A549 (cell line): ENCODE results near the gene CLIP2.
"Not testable (repeated sequence)": the region's sequence is repeated elsewhere in the genome, so short reads cannot be mapped to it uniquely, and the experiment has no call there.

Experiments
- CTCF ChIP-seq: fragments of >200 bp; sonication (Bioruptor Twin); formaldehyde crosslinking; IDR thresholded peaks from 3 replicates; pipeline ENCODE4 v1.5.1; 2016
- MYC ChIP-seq: IDR thresholded peaks from 2 replicates; pipeline ENCODE4 v1.6.1; 2012; ENCODE audit warnings: mild to moderate bottlenecking, inconsistent platforms, low read length, improper control_type of control experiment, borderline replicate concordance
- NR3C1 ChIP-seq: fragments of >200 bp; sonication (Bioruptor Twin); formaldehyde crosslinking; IDR thresholded peaks from 3 replicates; pipeline ENCODE4 v1.6.1; 2017
- PBX3 ChIP-seq: IDR thresholded peaks from 2 replicates; pipeline ENCODE4 v1.6.1; 2012
- POLR2A ChIP-seq: IDR thresholded peaks from 2 replicates; pipeline ENCODE4 v1.6.1; 2012; ENCODE audit warnings: mild to moderate bottlenecking, low read length
- TP53 ChIP-seq: fragments of 250-450 bp; sonication (Bioruptor Pico); IDR thresholded peaks from 2 replicates; pipeline ENCODE4 v1.5.0; 2021; ENCODE audit warnings: mild to moderate bottlenecking, moderate library complexity
- ZFP36 ChIP-seq: fragments of 450-650 bp; IDR thresholded peaks from 2 replicates; pipeline ENCODE4 v1.6.1; 2014; ENCODE audit warnings: borderline replicate concordance; ENCODE audit not compliant: partially characterized antibody

- not testable (repeated sequence) for TF ChIP-seq POLR2A; CTCF; ZFP36; TP53 (CRISPR knock-in tag); PBX3; MYC; NR3C1
Observed at GRCh38 chr7:74419232-74419631, 130.0 kb downstream of the CLIP2 start.
